Epithelial cell of prostate (primary cell): ENCODE data around the gene TAF5L.

ENCODE experiments used
- DNase-seq: peaks from one replicate; pipeline ENCODE4 v3.0.0-alpha.2; 2011; ENCODE audit warnings: low read depth, low spot score
- H3K27ac ChIP-seq: fragments of 450-650 bp; 2 replicates; pipeline ENCODE4 v1.5.1; 2017; ENCODE audit warnings: mild to moderate bottlenecking

Gene TAF5L

DNA sequence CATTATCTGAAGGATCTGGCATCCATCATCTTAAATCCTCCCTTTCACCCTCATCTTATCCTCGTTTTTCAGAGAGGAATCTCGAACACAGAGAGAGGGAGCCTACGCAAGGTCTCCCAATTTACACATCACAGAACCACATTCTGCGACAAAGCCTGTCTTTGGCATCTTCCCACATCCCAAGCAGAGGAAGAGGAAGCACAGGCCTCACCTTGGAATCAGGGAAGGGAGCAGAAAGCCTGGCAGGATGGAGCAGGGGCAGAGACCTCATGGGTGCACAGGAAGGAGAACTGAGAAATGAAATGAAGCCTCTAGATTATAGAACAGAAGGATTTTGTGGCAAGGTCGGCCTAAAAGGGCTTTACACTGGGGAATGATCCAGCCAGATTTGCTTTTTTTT lies 73.2 kb downstream of the TAF5L start:
- H3K27ac ChIP-seq = no peak overlapping the region
- DNase-seq = no peak

- no peak overlapping the region for H3K27ac ChIP-seq
- DNase-seq = no peak
Observed at GRCh38 chr1:229550812-229551567, 74.9 kb downstream of the TAF5L start.

GRCh38 chr1:229547542-229547941 lies 78.4 kb downstream of the TAF5L start:
- H3K27ac ChIP-seq = no peak overlapping the region
- no peak for DNase-seq

- no peak for DNase-seq
- H3K27ac ChIP-seq = no peak overlapping the region
Observed at GRCh38 chr1:229544587-229544986, 81.3 kb downstream of the TAF5L start.
